Lung (tissue), 12 donors: ENCODE measurements around the gene GABBR2. TPM values are rescaled to one million over a fixed set of nuclear protein-coding genes. Genes with fewer than 3 reads are reported as not detected.

Source experiments
- ATAC-seq: fragments of 200-7000 bp; cut with Tn5 transposase; one replicate; pipeline ENCODE4 v1.9.1; 2020; ENCODE audit warnings: moderate number of reproducible peaks; ENCODE audit not compliant: insufficient read depth, low FRiP score
- DNase-seq, 3 donors: peaks; one replicate each; pipeline ENCODE4 v3.0.0-alpha.2; 2013 to 2017
- H3K27ac ChIP-seq, 2 donors: one replicate each; pipeline ENCODE4 v1.5.1; 2013; ENCODE audit warnings: mild to moderate bottlenecking in 2 of 2, moderate library complexity in 2 of 2, control low read depth in 1 of 2, inconsistent platforms in 1 of 2, low read depth in 1 of 2, low read length in 1 of 2
- H3K27me3 ChIP-seq, 3 donors: one replicate each; pipeline ENCODE4 v1.5.1; 2013; ENCODE audit warnings: low read length in 2 of 3; ENCODE audit not compliant: control insufficient read depth in 3 of 3, insufficient read depth in 3 of 3
- H3K36me3 ChIP-seq, 4 donors: one replicate each; pipeline ENCODE4 v1.5.1; 2013; ENCODE audit warnings: low read length in 4 of 4, mild to moderate bottlenecking in 1 of 4, moderate library complexity in 1 of 4; ENCODE audit not compliant: control insufficient read depth in 4 of 4, insufficient read depth in 4 of 4
- H3K4me1 ChIP-seq, 5 donors: one replicate each; pipeline ENCODE4 v1.5.1; 2013; ENCODE audit warnings: low read length in 5 of 5, mild to moderate bottlenecking in 2 of 5, moderate library complexity in 1 of 5; ENCODE audit not compliant: control insufficient read depth in 5 of 5, insufficient read depth in 5 of 5
- H3K4me3 ChIP-seq: one replicate; pipeline ENCODE4 v1.5.1; 2013; ENCODE audit warnings: mild to moderate bottlenecking, control low read depth, moderate library complexity
- H3K9ac ChIP-seq, 2 donors: one replicate each; pipeline ENCODE4 v1.5.1; 2013; ENCODE audit warnings: low read length in 2 of 2, control low read depth in 1 of 2; ENCODE audit not compliant: insufficient read depth in 1 of 2
- H3K9me3 ChIP-seq, 4 donors: one replicate each; pipeline ENCODE4 v1.5.1; 2013; ENCODE audit warnings: low read length in 3 of 4, mild to moderate bottlenecking in 1 of 4, moderate library complexity in 1 of 4; ENCODE audit not compliant: control insufficient read depth in 4 of 4, insufficient read depth in 3 of 4
- CTCF ChIP-seq: IDR thresholded peaks from 2 replicates; pipeline ENCODE4 v1.5.1; 2012; ENCODE audit warnings: mild to moderate bottlenecking; ENCODE audit errors: control extremely low read depth, extremely low read depth
- WGBS, 2 donors: extraction: QIAGEN DNeasy Blood & Tissue Kit; methylation state at CpG; one replicate each; pipeline ENCODE4 v1.1.7; 2013; 5-methylcytosine and 5-hydroxymethylcytosine counted together
- polyA plus RNA-seq, 2 donors: library from polyadenylated mRNA; stranded (reverse); fragments of 200-250 nt; gene quantifications; one replicate each; pipeline ENCODE4 v1.2.1, GENCODE V29; 2013
- total RNA-seq, 2 donors: library from RNA; depleted of rRNA in 1 of 2; stranded (reverse); fragments of >200 nt in 1 of 2; gene quantifications; one replicate each; pipeline ENCODE4 v1.2.1, GENCODE V29; 2014 to 2021
- donor health status: control.
- donor health status: control.
- donor health status: Bipolar disorder and iron deficiency.
- donor health status: healthy.
- donor health status: DM: yes; HTN: yes; CAD: no.

Gene GABBR2
- total and polyA plus RNA-seq, 4 donors = 0.40 to 1.8 (median 0.64) TPM

- ATAC-seq = no peak
- DNase-seq = no peak
- Histone ChIP-seq H3K4me3 (no peak overlapping the region), H3K27me3 (no peaks in the 10 kb centered on the region), H3K9me3 (peaks cover 0 to 2% (median 1%) of the 10 kb centered on the region in 4 donors), H3K4me1 (peaks cover 0 to 4% (median 0%) of the 10 kb centered on the region in 5 donors), H3K27ac (no peak overlapping the region), H3K36me3 (no peaks in the 10 kb centered on the region), H3K9ac (no peak overlapping the region)
- WGBS, 2 donors = 24 to 45% methylated on average over 13 of the region's 13 CpGs
- TF ChIP-seq CTCF = no peak
These were observed 133.1 kb downstream of the GABBR2 start for GRCh38 chr9:98575379-98576346.

GRCh38 chr9:98573749-98574278, 134.9 kb downstream of the GABBR2 start:
- 88 to 94% methylated on average over 5 of the region's 5 CpGs for WGBS, 2 donors
- TF ChIP-seq CTCF = no peak
- no peak for DNase-seq
- Histone ChIP-seq H3K27me3 (no peaks in the 10 kb centered on the region), H3K4me3 (no peak overlapping the region), H3K9ac (no peak overlapping the region), H3K4me1 (peaks cover 0 to 4% (median 0%) of the 10 kb centered on the region in 5 donors), H3K27ac (no peak overlapping the region), H3K9me3 (peaks cover 0 to 2% (median 1%) of the 10 kb centered on the region in 4 donors), H3K36me3 (no peaks in the 10 kb centered on the region)
- ATAC-seq = no peak

- Histone ChIP-seq H3K27me3 (no peaks in the 10 kb centered on the region), H3K9ac (no peak overlapping the region), H3K4me1 (peaks cover 0 to 4% (median 0%) of the 10 kb centered on the region in 5 donors), H3K27ac (no peak overlapping the region), H3K9me3 (peaks cover 0 to 2% (median 1%) of the 10 kb centered on the region in 4 donors), H3K36me3 (no peaks in the 10 kb centered on the region), H3K4me3 (no peak overlapping the region)
- TF ChIP-seq CTCF = no peak
- ATAC-seq = no peak
- DNase-seq = no peak
- 88 to 97% methylated on average over 7 of the region's 7 CpGs for WGBS, 2 donors
These were observed 135.9 kb downstream of the GABBR2 start for GRCh38 chr9:98572796-98573195.
